GM19467 (cell line): ENCODE measurements around the gene DNMT3L.

Source experiments
- ATAC-seq: cut with Tn5 transposase; IDR thresholded peaks from one replicate; pipeline ENCODE4 v1.9.1; 2021; ENCODE audit warnings: mild to moderate bottlenecking, moderate library complexity; ENCODE audit not compliant: unreplicated experiment

The DNMT3L gene

DNA sequence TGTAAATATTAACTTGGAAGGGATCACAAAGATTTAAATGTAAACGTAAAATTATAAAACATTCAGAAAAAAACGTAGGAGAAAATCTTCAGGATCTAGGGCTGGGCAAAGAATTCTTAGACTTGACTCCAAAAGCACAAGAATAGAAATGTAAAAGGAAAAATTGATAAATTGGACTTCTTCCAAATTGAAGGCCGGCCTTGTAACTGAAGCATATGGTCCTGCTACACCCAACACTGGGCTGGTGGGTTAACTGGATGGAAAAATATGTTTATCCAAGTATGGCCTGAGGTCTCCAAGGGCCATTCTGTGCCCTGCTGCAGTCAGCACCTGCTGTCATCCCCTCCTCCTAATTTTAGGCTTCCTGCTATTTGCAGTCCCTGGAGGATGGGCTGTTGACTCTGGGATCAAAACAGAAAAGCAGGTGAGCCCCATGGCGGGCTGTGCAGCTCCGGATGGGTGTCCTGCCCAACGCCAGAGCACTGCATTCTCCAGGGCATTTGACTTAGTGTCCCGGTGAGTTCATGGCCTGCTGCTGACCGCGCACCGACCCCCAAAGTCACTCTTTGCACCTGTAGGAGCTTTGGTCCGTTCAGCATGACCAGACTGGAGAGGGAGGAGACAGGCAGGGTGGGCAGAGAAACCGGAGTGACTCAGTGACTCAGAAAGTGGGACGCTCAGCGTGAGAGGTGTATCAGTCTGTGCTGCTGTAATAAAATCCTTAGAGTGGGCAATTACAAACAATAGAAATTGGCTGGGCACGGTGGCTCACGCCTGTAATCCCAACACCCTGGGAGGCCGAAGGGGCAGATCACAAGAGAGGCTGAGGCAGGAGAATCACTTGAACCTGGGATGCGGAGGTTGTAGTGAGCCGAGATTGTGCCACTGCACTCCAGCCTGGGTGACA, 17.9 kb upstream of the DNMT3L start:
- no peak for ATAC-seq

DNA sequence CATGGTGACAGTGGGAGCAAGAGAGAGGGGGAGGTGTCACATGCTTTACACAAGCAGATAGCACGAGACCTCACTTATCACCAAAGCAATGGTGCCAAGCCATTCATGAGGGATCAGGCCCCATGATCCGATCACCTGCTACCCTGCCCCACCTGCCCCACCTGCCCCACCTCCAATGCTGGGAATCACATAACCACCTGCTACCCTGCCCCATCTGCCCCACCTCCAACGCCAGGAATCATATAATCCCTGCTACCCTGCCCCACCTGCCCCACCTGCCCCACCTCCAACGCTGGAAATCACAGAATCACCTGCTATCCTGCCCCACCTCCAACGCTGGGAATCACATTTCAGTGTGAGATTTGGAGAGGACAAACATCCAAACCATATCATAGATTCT, 13.3 kb upstream of the DNMT3L start:
- no peak for ATAC-seq

DNA sequence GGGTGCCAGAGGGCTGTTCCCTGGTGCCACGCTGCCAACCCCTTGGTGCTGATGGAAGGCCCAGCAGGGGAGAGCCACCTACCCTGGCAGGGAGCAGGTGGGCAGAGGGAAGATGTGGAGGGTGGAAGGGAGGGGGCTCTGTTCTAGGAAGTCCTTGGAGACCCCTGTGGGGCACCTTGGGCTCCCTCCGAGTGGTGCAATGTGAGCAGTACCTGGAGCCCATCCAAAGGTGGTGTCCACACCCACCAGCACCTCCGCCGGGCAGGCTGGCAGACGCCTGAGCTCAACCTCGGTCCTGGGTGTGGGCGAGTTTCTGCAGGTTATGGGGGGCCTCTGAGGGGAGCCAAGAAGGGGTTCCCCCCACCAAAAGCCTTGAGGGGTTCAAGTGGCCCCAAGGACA, 11.3 kb upstream of the DNMT3L start:
- no peak for ATAC-seq

DNA sequence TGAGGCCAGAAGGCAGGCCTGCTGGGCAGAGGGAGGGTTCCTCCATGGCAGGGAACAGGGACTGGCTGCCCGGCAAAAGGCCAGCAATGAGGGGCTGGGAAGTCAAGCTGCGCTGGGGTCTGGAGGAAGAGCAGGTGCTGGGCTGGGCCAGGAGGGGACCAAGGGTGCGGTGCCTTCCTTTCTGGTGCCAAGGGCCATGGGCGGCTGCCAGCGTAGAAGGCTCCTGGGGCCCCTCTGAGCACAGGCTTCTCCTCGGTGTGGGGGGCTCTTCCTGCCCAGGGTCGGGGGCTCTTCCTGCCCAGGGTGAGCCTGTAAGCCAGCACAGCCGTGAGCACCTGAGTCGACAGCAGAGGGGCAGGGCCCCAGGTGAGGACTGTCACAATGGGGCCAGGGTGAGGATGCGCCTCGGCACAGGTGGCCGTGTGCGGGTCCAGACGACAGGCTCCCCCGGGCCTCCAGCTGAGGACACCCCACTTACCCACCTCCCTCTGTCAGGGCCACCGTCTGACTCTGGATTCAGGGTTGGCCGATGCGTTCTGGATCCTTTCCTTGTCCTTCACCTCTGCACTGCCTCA, 10.7 kb upstream of the DNMT3L start:
- no peak for ATAC-seq

DNA sequence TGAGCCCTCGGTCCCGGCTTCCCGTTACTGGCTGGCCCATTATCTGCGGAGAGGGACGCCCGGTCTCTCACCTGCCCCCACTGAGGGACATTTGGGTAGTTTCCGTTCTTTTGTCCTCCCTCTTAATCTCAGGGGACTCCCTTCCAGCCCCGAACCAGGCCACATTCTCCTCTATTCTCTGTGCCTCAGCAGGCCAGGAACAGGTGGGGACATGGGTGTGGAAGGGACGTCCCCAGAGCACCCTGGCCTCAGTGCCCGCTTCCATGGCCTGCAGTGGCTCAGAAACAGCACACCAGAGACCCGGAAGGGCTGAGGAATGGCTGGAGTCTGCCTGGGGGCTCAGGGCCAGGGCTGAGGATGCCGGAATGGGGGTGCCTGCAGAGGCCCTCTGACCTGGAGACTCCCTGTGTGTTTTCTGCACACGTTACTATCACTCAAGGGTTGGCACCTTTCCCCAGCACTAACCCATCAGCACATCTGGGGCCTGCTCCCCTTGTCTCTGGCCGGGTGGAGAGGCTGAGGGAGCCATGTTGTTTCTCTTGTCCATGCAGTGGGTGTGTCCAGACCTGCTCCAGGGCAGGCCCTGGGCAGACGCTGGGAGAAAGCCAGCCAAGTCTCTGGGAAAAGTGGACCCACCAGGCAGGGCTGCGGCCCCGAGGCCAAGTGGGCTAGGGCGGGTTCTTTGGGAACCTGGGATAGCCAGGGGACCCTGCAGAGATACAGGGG, 10.0 kb upstream of the DNMT3L start:
- ATAC-seq, result no peak

DNA sequence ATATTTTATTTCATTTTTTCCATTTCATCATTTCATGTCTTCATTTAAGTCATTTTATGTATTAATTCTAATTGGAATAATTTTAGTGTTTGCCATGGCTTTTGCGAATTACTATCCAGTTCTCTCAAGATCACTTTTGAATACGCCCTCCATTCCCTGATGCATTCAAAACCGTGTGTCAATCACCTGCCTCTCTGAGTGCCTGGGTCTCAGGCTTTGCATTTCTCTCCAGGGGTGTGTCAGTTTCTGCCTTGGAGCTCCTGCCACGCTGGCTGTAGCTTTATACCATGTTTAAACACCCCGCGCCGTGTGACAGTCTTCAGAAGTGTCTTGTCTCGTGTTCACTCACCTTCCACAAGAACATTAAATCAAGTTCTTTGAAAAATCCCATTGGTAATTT, 7.4 kb upstream of the DNMT3L start:
- ATAC-seq, result no peak

DNA sequence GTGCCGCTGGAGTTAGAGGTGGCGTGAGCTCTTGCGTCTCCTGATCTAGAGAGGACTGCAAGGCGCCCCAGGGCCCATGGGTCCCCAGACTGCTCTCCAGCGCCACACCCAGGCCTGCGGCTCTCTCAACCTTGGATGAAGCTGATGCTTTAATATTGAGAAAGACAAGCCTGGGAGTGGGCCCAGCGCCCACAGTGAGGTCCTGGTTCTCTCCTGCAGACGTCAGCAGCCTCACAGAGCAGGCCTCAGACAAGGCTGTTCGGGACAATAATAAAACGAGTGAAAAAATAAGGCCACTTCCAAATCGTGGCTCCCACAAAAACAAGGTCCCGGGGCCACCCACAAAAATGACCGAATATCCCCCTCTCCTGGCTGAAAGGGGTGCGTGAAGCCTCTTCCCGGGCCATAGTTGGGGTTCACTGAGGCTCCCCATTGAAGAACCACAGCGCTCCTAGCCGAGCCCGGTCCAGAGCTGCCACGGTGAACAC, 6.0 kb upstream of the DNMT3L start:
- no peak for ATAC-seq

DNA sequence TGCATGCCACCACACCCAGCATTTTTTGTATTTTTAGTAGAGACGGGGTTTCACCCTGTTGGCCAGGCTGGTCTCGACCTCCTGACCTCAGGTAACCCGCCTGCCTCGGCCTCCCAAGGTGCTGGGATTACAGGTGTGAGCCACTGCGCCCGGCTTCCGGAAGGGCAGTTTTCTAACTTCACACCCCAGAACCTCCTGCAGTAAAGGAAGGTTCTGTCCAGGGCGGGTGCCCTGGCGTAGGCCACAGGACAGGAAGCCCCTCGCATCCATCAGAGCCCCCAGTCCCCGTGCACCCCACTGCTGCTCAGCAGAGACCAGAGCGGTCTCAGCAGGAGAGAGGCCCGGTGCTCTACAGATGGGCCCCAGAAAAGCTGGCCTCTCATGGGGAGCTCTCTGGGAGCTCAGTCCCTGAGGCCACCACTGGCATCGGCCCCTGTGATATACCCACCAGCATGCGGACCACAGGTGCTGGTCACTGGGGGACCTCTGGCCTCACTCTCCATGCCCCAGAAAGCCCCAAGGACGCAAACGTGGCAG, 4.1 kb upstream of the DNMT3L start:
- ATAC-seq, result no peak

DNA sequence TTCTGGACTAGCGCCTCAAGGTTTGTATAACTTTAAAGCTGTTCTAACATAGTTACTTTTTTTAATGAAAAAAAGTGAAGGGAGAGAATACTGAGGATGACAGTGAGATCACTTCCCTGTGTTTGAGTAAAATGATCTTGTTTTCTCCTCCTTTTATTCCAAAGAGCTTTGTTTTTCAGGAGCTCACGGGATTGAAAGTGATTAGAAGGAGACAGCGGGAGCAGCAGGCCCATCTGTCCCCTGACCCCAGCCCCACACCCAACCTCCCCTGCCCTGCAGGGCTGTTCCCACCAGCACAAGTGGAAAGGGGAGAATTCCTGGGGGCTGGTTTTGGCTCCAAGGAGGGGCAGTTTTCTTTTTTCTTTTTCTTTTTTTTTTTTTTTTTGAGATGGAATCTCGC, 2.1 kb upstream of the DNMT3L start:
- no peak for ATAC-seq

DNA sequence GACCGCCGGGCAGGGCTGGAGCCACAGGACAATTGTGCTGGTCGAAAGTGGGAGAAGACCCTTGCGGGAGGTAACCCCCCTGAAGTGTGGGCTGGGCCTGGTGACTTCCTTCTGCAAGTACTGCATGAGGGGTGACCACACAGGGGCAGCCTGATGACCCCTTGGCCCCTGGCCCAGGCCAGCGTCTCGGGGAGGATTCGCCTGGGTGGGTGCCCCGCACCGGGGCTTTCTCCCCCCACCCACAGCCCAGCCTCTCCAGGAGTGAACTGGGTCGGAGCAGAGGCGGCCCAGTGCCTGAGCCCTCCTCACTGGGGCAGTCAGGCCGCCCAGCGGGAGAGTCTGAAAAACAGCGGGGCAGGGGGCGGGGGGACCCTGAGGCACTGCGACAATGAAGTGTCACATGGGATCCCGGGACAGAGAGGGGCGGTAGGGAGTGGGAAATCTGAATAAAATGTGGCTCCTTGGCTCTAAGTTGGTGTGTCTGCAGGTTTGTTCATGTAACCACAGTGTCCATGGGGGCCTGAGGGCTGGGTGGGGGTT, 1.6 kb upstream of the DNMT3L start:
- ATAC-seq, result no peak

DNA sequence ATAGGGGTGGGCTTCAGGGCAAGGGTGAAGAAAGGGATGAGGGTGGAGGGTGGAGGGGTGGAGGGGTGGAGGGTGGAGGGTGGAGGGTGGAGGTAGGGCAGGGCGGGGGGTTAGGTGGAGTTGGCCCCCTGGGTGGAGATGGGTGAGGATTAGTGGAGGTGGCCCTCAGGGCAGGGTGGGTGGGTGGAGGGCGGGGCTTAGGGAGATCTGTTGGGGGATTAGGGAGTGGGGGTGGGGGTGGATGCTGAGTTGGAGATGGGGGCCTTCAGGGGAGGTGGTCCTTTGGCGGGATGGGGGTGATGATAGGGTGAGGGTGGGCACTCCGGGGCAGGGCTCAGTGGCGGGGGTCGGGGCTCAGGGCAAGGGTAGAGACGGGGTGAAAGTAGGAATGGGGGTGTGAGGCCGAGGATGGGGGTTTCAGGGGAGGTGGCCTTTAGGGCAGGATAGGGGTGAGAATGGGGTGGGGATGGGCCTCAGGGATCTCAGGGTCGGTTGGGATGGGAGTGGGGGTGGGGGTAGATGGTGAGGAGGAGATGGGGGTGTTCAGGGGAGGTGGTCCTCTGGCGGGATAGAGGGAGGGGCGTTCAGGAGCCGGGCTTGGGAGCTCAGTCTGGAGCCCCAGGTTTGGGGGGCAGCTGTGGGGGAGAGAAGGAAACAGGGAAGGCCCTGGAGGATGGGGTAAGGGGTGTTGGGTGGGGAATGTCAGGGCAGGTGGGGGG, 800 bp upstream of the DNMT3L start:
- no peak for ATAC-seq

DNA sequence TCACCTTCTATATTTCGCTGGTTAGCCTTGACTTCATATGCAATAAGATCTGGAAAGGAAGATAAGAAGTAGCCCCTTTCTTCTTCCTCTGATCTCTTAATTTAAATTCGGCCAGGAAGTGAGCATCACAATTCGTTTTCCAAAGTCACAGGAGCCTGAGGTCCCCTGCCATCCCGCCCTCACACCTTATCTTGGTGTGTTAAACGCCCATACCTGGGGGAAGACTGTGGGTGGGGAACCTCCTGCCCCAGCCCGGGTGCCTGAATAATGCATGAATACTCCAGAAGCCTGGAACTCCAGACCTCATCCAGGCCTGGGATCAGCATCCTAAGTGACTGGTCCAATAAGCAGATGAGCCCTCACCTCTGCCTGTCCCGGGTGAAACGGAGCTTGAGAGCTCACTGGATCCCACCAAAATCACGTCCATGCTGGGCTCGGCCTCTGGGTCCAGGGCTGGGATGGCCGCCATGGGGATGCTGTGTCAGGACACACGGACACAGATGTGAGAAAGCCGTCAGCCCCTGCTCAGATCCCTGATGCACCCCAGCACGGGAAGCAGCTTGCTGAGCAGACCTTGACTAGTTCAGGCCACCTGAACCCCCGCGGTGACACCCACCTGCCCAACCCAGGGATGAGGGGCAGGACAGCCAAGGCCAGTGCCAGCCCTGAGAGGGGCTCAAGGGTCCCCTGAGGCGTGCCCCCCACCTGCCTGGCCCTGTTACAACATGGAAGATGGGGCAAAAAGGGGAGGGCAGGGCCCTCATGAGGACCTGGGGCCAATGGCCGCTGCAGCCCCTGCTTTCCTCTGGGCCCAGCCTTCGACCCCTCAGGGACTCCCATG, 686 bp downstream of the DNMT3L start:
- no peak for ATAC-seq

DNA sequence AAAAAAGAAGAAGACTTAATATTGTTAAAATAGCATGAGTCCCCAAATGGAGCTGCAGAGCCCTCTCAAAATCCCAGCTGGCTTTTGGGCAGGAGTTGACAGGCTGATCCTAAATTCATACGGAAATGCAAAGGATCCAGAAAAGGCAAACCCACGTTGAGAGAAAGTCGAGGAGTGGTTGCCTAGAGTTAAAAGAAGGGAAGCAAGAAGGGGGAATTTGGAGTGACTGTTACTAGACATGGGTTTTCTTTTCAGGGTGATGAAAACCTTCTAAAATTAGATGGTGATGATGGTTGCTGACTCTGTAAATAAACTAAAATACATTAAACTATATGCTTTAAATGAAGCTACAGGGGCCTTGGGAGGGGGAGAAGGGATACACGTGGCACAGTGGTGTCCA, 1.6 kb downstream of the DNMT3L start:
- ATAC-seq, result no peak

DNA sequence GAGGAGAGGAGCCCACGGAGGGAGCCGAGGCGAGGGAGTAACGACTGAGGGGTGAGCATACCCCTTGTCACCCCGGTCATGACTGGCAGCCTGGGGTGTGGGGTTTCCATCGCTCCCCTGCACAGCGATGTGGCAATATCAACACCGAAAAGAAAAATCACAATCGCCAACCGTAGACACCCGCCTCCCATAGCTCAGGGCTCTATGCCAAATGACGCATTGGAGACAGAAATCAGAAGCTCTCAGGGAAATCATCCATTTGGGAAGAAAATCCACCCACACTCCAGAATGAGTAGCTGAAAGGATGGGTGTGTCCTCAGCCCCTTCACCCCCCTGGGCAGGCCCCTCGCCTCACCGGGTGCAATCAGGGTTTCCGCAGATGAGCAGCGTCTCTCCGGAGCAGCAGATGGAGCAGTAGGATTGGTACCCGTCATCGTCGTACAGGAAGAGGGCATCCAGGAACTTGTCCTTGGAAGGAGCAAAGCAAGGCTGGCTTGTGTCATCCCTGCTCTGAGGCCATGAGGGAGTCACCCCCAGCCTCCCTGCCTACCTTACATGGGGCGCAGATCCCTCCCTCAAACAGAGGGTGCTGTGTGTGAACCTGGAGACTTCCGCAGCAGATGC, 2.5 kb downstream of the DNMT3L start:
- ATAC-seq, result no peak

DNA sequence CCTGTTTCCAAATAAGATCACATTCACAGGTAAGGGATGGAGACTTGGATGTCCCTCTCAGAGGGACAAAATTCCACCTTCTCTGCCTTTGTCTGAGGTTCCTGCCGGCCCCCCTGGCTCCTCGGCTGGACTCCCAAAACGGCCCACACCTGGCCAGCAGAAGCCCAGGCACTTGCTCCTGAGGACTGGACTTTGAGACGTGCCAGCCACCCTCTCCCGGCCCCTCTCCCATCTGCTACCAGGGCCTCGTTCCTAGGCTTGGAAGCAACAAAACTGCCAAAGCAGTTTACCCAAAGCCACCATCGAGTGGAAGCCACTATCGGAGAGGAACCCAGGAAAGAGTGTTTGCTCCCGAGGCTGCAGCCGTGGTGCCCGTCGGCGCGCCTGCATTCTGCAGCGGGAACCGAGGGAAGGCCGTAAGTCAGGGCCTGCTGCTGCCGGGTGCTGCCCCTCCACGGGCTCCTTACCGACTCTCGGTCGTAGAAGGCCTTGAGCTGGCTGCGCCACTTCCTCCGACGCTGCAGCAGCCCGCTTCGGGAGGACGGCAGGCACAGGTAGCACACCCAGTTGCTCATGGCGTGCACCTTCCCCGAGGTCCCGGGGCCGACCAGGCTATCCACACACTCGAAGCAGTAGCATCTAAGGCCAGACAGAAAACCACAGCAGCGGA, 3.5 kb downstream of the DNMT3L start:
- no peak for ATAC-seq

DNA sequence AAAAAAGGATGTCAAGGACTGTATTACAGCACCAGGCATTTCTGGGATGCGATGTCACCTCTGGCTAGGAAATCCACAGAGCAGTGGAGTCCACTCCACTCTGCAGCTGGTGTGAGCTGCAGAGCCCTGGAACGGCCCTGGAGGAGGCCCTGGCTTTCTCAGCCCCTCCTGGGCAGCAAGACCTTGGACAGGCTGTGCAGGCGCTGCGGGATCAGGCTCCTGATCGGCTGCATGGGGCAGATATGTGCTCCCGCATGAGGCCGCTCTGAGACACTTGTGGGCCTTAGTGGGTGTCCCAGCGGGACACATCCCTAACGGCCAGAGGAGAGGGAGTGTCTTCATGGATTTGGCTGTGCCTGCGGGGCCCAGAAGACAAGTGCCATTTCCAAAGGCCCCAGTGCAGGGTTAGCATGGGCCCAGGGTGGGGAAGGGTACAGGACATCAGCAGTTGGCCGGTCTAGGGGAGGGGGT, 6.2 kb downstream of the DNMT3L start:
- ATAC-seq, result no peak

DNA sequence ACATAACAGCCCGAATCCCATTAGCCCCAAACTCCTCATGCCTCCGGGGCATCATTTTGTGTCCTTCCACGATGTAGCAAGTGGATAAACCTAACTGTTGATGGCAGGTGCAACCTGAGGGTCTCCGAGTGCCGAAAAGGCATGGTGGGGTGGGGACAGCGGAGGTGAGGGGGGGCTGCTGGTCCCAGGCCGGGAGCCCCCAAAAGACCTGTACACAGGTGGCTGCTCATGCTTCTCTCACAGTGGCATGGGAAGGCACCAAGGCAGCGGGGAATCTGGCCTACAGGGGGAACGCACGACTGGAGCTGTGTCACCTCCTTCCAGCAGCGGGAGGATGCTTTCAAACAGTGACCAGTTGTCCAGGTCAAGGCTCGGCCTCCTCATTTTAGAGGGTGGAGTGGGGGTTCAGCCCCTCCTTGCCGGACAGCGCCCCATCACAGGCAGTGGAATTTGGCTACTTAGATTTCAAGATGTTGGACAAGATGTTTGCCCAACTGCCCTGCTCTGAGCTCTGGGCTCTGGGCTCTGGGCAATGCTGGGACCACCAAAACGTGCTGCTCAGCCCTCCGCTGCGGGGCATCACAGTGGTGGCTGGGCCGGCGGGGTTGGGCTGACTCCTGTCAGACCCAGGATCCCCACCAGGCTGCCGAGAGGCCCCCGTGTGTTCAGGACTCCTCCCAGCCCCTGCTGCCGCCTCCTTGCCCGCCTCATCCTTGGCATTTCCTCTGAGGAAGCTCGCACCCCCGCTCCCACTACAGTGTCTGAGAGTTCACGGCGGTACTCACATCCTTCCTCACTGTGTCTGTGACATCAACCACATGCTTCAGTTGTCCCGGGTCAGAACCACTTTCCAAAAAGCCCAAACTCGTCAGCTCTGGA, 7.6 kb downstream of the DNMT3L start:
- no peak for ATAC-seq
